Activated T-helper 2 cell treated with anti-CD3 and anti-CD28 coated beads, Interferon-gamma antibody, Interleukin-2, Interleukin-4, amounts not matched to agents 10 μg/mL and 5 μg/mL and 100 μg/mL, durations not matched to agents 14 hours and 24 hours and 36 hours (primary cell): ENCODE results near the gene CLOCK. TPM values are rescaled to one million over a fixed set of nuclear protein-coding genes. Genes with fewer than 3 reads are reported as not detected.
"Not testable (repeated sequence)": the region's sequence is repeated elsewhere in the genome, so short reads cannot be mapped to it uniquely, and the experiment has no call there.

Experiments used
- DNase-seq: peaks from one replicate; pipeline ENCODE4 v3.0.0; 2021; ENCODE audit warnings: low spot score
- H3K27ac Mint-ChIP-seq: one replicate; pipeline ENCODE4 v1.8.0; 2021; ENCODE audit warnings: mixed read lengths
- H3K27me3 Mint-ChIP-seq: one replicate; pipeline ENCODE4 v1.8.0; 2021; ENCODE audit warnings: low read depth, mixed read lengths
- H3K36me3 Mint-ChIP-seq: one replicate; pipeline ENCODE4 v1.8.0; 2021; ENCODE audit warnings: low read depth, mixed read lengths
- H3K4me1 Mint-ChIP-seq: one replicate; pipeline ENCODE4 v1.8.0; 2021; ENCODE audit warnings: low read depth, mixed read lengths
- H3K4me3 Mint-ChIP-seq: one replicate; pipeline ENCODE4 v1.8.0; 2021; ENCODE audit warnings: low read depth, mild to moderate bottlenecking, moderate library complexity, mixed read lengths
- H3K9me3 Mint-ChIP-seq: one replicate; pipeline ENCODE4 v1.8.0; 2021; ENCODE audit warnings: mixed read lengths
- intact Hi-C: fragments of 100-400 bp; cut with micrococcal nuclease; formaldehyde crosslinking; loops from one replicate; pipeline ENCODE4 v1.15.1; 2023
- total RNA-seq: library from RNA; stranded (reverse); gene quantifications from 2 replicates; pipeline ENCODE4 v1.2.3, GENCODE V29; 2022

CLOCK gene, protein sequence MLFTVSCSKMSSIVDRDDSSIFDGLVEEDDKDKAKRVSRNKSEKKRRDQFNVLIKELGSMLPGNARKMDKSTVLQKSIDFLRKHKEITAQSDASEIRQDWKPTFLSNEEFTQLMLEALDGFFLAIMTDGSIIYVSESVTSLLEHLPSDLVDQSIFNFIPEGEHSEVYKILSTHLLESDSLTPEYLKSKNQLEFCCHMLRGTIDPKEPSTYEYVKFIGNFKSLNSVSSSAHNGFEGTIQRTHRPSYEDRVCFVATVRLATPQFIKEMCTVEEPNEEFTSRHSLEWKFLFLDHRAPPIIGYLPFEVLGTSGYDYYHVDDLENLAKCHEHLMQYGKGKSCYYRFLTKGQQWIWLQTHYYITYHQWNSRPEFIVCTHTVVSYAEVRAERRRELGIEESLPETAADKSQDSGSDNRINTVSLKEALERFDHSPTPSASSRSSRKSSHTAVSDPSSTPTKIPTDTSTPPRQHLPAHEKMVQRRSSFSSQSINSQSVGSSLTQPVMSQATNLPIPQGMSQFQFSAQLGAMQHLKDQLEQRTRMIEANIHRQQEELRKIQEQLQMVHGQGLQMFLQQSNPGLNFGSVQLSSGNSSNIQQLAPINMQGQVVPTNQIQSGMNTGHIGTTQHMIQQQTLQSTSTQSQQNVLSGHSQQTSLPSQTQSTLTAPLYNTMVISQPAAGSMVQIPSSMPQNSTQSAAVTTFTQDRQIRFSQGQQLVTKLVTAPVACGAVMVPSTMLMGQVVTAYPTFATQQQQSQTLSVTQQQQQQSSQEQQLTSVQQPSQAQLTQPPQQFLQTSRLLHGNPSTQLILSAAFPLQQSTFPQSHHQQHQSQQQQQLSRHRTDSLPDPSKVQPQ
- 7.2 and 7.4 TPM in 2 replicates for total RNA-seq

DNA sequence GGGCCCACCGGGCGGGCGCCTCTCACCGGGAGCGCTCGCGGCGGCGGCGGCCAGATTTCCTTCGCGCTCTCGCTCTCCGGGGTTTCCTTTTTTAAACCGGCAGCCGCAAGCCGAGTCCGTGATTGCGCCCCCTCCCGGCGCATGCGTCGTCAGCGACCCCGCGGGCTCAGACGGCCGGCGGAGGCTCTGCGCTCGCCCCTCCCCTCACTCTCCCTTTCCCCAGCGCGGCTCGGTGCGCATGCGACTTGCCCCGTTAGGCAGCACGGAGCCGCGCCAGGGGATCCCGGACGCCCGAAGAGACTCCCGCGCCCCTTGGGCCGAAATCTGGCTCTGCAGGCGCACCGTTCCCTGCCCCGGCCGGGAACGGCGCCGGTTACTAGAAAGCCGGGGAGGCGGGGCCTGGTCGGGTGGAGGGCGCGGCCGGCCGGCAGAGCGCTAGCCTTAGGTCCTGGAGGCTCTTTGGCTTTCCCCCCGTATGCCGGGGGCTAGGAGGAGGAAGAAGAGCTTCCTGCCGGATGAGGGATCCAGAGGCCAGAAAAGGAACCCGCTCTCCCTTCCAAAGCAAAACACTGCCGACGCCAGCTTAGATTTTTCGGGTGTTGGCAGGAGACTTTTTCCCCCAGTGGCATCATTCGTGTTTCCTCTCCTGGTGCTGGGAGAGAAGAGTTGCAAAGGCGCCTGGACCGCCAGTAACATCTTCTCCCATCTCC lies at the start of gene CLOCK:
Gene CLOCK, minus strand, starts transcription at position 154 of the 710 bp plus-strand sequence. CDS start 64,124 bp downstream, outside the sequence.
- Mint-ChIP-seq H3K27me3 (peaks cover 45% of the 10 kb centered on the region), H3K9me3 (no peaks in the 10 kb centered on the region), H3K4me1 (peaks cover 38% of the 10 kb centered on the region), H3K36me3 (no peaks in the 10 kb centered on the region), H3K4me3 (peak within 1 kb of the TSS; percentile 86), H3K27ac (peak within 1 kb of the TSS; percentile 79)
- peak; percentile 80 for DNase-seq
- intact Hi-C loops, result loop anchor here (1.0 to 5.0 kb wide), 5 partner anchors 112 to 400 kb away; partner anchors contain the start of genes CEP135, EXOC1 and SRD5A3

DNA sequence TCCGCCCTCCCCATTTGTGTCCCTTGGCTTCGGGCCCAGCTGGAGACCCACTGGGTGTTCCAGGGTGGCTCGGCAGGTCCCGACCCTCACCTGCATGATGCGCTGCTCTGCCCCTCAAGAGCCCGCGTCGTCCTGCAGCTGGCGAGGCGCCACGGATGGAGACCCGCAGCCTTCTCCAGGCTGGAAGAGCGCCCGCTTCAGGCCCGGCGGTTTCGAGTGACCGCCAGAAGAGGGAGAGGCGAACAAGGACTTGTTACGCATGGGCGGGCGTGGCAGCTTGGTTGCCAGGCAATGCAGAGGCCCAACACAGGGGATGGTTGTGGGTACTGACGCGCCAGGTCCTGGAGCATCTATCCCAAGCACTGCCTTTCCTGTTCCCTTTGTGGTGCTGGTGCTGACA lies 45.3 kb upstream of the CLOCK start, which contains the start of gene PDCL2:
Gene PDCL2, minus strand, starts transcription at position 232 of the 400 bp plus-strand sequence. Its CDS starts 136 bp downstream, at position 96.
- peaks cover 4% of the 10 kb centered on the region for H3K27me3 Mint-ChIP-seq
- DNase-seq, result no peak
- no peak within 1 kb of the TSS for H3K4me3 Mint-ChIP-seq
- H3K27ac Mint-ChIP-seq, result no peak within 1 kb of the TSS
- intact Hi-C loops, result no loop called here
- H3K4me1 Mint-ChIP-seq, result no peaks in the 10 kb centered on the region
- no peaks in the 10 kb centered on the region for H3K36me3 Mint-ChIP-seq
- no peaks in the 10 kb centered on the region for H3K9me3 Mint-ChIP-seq

DNA sequence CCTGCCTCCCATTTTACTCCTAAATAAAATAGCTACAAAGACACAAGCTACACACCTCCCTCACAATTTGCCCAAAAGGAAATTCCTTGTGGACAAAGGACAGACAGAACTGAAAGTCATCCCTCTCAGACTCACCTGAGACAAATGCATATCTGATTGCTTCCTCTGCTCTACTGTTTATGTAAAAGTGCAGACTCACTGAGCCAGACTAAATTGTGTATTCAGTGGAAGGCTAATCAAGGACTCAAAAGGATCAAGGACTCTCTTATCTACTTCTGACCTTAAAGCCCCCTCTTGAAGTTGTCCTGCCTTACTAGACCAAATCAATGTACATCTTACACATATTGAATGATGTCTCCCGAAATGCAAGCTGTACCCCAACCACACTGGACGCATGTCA lies 41.5 kb upstream of the CLOCK start:
- intact Hi-C loops, result no loop called here
- DNase-seq, result no peak
- no peaks in the 10 kb centered on the region for H3K27me3 Mint-ChIP-seq
- peaks cover 6% of the 10 kb centered on the region for H3K9me3 Mint-ChIP-seq
- H3K27ac Mint-ChIP-seq, result no peak overlapping the region
- no peak overlapping the region for H3K4me3 Mint-ChIP-seq
- H3K4me1 Mint-ChIP-seq, result no peaks in the 10 kb centered on the region
- no peaks in the 10 kb centered on the region for H3K36me3 Mint-ChIP-seq

DNA sequence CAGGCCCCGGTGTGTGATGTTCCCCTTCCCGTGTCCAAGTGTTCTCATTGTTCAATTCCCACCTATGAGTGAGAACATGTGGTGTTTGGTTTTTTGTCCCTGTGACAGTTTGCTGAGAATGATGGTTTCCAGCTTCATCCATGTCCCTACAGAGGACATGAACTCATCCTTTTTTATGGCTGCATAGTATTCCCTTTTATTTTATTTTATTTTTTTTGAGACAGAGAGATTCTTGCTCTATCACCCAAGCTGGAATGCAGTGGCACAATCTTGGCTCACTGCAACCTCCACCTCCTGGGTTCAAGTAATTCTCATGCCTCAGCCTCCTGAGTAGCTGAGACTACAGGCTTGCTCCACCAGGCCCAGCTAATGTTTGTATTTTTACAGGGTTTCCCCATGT lies 36.1 kb upstream of the CLOCK start:
- peaks cover 15% of the 10 kb centered on the region for H3K9me3 Mint-ChIP-seq
- H3K4me1 Mint-ChIP-seq, intact Hi-C loops, H3K4me3 Mint-ChIP-seq, DNase-seq, H3K27me3 Mint-ChIP-seq, H3K27ac Mint-ChIP-seq, H3K36me3 Mint-ChIP-seq: not testable (repeated sequence)

DNA sequence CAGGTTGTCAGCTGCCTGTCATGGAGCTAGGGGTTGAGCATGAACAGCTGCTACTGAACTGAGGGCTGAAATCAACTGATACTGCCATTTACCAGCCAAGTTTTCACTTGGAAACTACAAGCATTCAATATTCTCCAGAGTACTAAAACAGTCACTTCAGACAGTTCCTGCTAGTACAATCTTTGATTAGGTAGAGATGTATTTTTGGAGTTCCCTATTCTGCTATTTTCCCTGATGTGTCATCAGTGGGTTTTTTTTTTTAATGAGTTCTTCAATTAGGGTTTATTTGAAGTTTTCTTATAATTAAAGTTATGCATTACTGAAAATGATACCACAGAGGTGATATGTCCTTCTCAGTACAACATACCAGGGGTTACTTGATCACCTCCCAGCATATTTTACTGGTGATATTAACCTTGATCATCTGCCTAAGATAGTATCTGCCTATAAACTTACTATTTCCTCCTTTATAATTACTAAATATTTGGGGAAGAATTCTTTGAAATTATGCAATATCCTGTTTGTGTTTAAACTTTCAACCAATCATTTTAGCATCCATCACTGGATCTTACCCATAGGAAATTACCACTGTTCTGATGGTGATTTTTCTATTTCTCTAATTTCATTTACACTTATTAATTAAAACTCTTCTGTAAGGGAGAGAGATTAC lies 31.8 kb upstream of the CLOCK start:
- Mint-ChIP-seq H3K4me3 (no peak overlapping the region), H3K36me3 (no peaks in the 10 kb centered on the region), H3K9me3 (peaks cover 43% of the 10 kb centered on the region), H3K4me1 (no peaks in the 10 kb centered on the region), H3K27me3 (no peaks in the 10 kb centered on the region), H3K27ac (no peak overlapping the region)
- DNase-seq, result no peak
- intact Hi-C loops, result no loop called here

DNA sequence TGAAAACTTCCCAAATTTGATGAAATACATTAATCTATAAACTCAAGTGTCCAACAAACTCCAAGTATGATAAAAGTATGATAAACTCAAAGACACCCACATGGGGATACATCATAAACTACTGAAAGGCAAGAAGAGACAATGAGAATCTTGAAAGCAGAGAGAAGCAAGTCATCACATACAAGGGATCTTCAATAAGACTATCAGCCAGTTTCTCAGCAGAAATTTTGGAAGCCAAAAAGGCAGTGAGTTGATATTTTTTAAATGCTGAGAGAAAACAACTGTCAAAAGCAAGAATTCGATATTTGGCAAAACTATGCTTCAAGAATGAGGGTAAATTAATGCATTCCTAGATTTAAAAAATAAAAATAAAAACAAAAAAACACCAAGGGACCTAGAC lies 28.8 kb upstream of the CLOCK start:
- Mint-ChIP-seq H3K27ac (no peak overlapping the region), H3K4me1 (no peaks in the 10 kb centered on the region), H3K27me3 (peaks cover 2% of the 10 kb centered on the region), H3K9me3 (peaks cover 34% of the 10 kb centered on the region), H3K36me3 (no peaks in the 10 kb centered on the region), H3K4me3 (no peak overlapping the region)
- intact Hi-C loops, result no loop called here
- no peak for DNase-seq

DNA sequence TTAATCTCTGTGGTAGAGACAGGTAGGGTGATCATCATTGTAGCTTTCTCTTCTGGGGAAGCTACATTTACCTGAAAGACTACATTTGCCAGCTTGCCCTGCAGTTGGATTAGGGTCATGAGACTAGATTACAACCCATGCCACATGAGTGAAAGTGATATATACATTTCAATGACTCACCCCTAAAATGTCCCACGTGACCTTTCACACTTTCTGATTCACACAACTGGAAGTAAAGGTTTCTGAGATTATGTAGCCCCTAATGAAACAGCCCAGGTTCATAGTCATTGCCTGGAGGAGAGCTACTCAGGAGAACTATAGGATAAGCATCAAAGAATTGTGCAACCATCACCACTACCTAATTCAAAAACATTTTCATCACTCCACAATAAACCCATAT lies 27.5 kb upstream of the CLOCK start:
- peaks cover 34% of the 10 kb centered on the region for H3K9me3 Mint-ChIP-seq
- intact Hi-C loops, result no loop called here
- DNase-seq, result no peak

DNA sequence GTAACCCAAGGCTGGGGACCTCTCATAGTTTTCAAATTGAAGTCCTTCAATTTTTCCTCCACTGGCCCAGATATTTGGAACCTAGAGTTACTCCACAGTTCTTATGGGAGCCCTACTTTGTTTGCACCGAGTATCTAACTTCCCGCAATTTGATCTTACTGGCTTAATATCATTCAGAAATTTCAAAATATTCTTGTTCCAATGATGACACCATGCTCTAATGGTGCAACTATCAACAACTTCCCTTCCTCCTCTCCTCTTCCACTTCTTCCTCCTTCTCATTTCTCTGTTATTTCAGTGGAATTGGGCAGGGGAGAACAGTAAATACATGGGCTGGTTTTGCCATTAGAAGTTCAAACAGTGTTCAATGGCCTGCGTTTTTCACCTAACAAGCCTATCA lies 25.1 kb upstream of the CLOCK start:
- no peak for DNase-seq
- Mint-ChIP-seq H3K27me3 (peaks cover 2% of the 10 kb centered on the region), H3K27ac (no peak overlapping the region), H3K9me3 (peaks cover 22% of the 10 kb centered on the region), H3K36me3 (no peaks in the 10 kb centered on the region), H3K4me3 (no peak overlapping the region), H3K4me1 (no peaks in the 10 kb centered on the region)
- intact Hi-C loops, result no loop called here

More for the DNA sequence above, 27.5 kb upstream of the CLOCK start:
- Mint-ChIP-seq H3K36me3 (no peaks in the 10 kb centered on the region), H3K27me3 (peaks cover 2% of the 10 kb centered on the region), H3K4me3 (no peak overlapping the region), H3K27ac (no peak overlapping the region), H3K4me1 (no peaks in the 10 kb centered on the region)

DNA sequence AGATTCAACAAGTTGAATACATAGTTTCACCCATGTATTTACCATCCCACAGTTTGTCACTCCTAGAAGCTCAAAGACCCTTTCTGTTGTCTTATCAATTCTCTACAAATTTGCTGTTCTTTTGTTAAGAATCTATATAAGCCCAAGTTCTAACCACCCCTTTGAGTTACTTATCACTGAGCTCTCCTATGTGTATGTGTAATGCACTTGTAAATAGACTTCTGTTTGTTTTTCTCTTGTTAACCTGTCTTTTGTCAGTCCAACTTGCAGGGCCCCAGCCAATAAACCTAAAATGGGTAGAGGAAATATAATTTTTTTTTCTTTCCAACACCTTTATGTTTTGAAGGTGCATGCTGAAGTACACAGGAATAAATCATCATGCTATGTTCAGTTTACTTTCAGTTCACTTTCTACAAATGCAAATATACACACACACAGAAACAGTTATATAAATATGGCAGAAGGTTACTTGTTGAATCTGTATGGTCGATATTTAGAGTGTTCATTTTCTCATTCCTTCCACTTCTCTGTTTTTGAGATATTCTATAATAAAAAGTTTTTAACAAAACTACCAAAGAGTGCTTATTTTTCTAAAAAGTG lies 22.3 kb upstream of the CLOCK start:
- H3K36me3 Mint-ChIP-seq, result no peaks in the 10 kb centered on the region
- peaks cover under 1% of the 10 kb centered on the region for H3K9me3 Mint-ChIP-seq
- H3K4me1 Mint-ChIP-seq, result no peaks in the 10 kb centered on the region

DNA sequence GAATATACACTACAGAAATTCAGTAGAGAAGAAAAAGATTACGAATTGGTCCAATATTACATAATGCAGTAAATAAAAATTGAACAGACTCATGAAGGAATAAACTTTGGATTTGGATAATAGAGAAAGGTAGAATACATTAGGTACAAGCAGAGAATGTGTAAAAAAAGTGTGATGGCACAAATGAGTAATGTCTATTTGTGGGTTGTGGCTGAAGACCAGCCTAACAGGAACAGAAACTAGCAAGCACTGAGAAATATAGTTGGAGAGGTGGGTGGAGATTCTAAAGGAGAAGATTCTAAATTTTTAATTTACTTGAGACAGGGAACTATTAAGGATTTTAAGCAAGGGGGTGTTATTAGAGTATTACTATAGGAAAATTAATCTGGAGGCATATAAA lies 15.2 kb upstream of the CLOCK start:
- Mint-ChIP-seq H3K27ac (no peak overlapping the region), H3K9me3 (peaks cover 12% of the 10 kb centered on the region), H3K4me3 (no peak overlapping the region), H3K4me1 (peaks cover 7% of the 10 kb centered on the region), H3K36me3 (peaks cover 3% of the 10 kb centered on the region), H3K27me3 (peaks cover 11% of the 10 kb centered on the region)
- DNase-seq, result no peak
- intact Hi-C loops, result no loop called here

More for the DNA sequence above, 22.3 kb upstream of the CLOCK start:
- no peak overlapping the region for H3K4me3 Mint-ChIP-seq
- H3K27me3 Mint-ChIP-seq, result peaks cover 2% of the 10 kb centered on the region
- intact Hi-C loops, result no loop called here
- no peak overlapping the region for H3K27ac Mint-ChIP-seq
- no peak for DNase-seq

DNA sequence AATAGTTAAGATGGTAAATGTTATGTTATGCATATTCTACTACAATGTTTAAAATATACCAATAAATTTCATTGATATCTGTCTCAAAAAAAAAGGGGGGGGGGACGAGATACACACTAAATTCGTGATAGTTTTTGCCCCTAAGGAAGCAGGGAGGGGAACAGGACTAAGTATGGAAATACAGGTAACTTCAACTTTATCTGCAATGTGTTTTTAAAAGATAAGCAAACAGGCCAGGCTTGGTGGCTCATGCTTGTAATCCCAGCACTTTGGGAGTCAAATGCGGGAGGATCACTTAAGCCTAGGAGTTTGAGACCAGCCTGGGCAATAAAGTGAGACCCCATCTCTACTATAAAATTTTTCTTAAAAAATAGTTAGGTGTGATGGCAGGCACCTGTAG lies 13.4 kb upstream of the CLOCK start:
- intact Hi-C loops, result no loop called here
- Mint-ChIP-seq H3K4me3 (no peak overlapping the region), H3K27ac (no peak overlapping the region), H3K9me3 (peaks cover 12% of the 10 kb centered on the region), H3K4me1 (peaks cover 7% of the 10 kb centered on the region), H3K36me3 (peaks cover 3% of the 10 kb centered on the region), H3K27me3 (peaks cover 13% of the 10 kb centered on the region)
- DNase-seq, result no peak
